Measurements from ENCODE around the gene ATP5MG.
"Not testable (repeated sequence)": the region's sequence is repeated elsewhere in the genome, so short reads cannot be mapped to it uniquely, and the experiment has no call there.

ATP5MG gene

DNA sequence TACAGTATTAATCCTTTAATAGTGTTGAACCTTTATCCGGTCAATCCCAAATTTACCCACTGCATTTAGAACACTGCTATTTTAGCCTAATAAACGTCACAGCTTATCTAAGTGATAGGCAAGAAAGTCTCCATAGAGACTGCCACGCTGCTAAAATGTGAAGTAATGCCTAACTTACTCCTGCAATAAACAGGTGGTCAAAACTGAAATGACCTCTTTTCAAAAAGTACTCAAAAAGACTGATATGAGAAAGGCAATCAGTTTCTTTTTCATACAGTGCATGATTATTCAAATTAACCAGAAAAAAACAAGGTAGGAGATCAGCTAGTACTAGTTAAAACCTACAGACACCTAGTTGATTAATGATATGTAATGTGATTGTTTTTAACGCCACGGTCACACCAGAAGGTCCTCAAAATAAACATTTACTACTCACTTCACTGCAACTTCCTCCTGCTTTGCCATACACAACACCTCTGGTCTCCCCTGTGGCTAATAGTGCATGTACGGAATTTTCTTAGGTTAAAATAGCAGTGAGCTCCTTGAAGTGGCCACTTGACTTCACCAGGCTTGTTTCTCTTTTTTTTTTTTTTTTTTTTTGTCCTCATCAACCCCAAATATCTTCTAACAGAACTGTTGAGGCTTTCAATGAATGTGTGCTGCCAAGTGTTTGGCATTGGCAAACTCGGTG is 8.8 kb downstream of the ATP5MG start:
- DNase-seq = no peak

DNA sequence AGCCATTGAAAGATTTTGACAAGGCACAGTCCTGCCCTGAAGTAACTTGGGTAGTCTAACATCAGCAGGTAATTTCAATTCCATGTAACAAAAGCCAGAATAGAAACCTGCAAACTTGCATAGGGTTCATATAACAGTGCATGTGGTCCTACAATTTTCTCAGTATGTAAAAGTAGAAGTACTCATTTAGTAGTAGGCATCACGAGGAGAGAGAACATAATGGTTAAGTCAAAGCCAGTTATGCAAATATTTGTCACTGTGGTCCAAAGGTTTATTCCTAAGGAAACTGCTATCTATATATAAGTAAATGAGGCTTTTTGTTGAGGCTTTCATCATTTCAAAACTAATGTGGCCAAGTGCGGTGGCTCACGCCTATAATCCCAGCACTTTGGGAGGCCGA is 10.1 kb downstream of the ATP5MG start:
- DNase-seq = no peak

DNA sequence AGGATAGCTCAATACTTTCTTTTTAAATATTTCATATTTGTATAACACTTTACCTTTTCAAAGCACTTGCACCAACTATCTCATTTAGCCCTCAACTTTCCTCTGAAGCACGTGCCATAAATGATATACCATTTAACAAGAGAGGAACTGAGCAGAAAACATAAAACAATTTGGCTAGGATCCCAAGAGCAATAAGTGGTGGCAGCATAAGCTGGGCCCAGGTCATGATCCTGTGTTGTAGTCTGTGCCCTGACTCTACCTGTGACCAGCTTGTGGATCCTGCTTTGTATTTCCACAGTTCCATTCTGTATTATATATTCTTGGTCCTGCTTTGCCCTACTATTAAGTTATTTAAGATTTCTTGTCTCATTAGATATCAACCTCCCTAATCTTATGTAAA is 11.5 kb downstream of the ATP5MG start:
- no peak for DNase-seq

DNA sequence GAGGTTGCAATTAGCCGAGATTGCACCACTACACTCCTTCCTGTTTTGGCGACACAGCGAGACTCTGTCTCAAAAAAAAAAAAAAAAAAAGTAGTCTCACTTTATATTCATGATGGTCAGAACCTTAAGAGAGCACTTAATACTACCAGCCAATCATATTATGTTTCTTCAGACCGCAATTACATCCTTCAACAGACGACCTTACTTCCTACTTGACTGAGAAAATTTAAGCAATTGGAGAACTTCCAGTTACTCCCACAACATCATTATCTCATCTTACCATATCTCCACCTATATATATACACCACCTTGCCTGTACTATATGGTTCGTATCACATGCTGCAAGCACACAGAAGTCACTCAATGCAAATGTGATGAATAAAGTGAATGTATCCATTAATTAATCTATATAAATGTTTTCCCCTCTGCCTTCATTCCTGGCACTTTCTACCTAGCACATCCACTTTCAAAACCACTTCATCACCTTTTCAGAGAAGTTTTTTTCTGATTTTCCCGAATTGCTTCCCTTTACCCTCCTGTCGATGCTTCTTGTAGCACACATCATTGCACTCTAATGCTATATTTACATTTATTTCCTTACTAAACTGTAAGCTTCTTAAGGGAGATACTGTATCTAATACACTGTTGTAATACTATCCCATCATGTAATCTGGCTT is 13.8 kb downstream of the ATP5MG start:
- no peak for DNase-seq

DNA sequence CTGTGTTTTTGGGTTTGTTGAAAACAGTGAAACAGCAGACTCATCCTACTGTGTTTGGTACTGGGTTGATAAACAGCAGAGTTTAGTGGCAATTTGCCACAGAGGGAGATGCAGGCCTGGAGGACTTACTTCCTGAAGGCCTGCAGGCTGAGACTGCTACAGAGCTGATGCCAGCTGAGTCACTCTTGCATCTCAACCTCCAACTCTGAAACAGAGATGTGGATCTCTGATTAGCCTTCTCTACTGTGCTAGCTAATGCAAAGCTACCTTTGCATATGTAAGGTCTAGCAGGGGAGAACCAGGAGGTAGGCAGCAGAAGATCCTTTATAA is 14.3 kb downstream of the ATP5MG start:
- DNase-seq = no peak

DNA sequence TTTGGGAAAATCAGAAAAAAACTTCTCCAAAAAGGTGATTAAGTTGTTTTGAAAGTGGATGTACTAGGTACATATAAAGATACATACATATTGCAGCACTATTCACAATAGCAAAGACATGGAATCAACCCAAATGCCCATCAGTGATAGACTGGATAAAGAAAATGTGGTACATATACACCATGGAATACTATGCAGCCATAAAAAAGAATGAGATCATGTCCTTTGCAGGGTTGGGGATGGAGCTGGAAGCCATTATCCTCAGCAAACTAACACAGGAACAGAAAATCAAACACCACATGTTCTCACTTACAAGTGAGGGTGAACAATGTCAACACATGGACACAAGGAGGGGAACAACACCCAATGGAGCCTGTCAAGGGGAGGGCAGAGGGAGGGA is 15.5 kb downstream of the ATP5MG start:
- not testable (repeated sequence) for DNase-seq

DNA sequence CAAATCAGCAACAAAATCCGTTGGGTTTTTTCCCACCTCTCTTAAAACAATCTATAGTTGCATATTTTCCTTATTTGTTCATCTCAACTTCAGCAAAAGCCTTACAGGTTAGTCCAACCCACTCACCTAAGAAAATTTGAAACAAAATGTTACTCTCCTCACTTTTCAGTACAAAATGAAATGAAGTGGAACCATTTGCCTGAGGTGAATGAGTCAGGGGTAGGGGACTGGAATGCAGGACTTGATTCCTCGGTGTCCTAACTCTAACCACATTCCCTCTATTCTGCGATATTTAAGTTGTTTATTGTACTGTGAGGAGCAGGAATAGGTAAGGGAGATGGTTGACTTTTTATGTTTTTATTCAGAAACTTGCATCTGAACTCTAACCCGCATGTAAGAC is 16.4 kb downstream of the ATP5MG start:
- no peak for DNase-seq

DNA sequence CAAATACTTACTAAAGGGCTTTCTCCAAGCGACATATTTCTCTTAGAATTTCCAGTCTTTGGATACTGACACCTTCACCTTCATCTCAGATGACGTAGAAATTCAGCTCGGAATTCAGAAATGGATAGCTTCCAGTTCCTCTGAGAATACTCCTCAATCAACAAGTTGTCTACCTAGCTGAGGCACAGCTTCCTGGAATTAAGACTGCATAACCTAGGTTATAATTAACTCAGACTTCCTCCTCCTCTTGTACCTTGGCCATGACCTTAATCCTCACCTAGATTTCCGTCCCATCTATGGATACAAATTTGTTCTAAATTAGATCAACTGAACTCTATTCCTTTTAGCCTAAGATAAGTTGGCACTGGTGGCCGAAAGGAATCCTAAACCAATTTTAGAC is 17.4 kb downstream of the ATP5MG start:
- DNase-seq = no peak

DNA sequence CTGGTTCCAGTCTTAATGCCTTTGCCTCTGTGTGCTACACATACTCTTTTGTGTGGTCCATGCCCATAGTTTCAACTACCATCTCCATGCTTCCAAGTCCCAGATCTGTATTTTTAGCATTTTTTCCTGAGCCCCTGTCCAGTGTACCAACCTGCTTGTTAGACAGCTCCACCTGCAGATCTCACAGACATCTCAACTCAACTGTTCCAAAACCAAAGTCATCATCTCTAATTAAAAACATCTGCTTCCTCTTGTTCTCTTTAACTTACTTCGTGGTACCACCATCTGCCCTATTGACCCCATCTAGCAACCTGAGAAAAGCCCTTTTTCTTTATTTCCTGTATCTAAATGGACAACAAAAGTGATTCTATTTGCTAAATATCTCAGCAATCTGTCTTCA is 26.3 kb downstream of the ATP5MG start:
- no peak for DNase-seq

DNA sequence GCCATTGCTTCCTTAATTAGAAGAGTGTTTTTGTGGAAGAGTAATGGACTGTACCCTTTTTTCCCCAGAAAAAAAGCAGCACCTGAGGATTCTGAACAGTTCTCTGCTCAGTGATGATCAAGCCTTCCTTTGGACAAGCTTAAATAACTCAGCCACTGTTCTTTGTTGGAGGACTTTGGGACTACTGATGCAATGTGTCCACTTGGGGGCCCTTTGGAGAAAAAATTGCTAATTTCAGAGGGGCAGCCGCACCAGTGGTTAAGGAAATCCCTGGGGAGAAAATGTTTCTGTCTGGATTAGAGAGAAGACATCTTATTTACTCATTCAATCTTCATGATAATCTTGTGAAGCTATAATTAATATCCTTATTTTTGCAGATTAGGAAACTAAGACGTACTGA is 29.6 kb downstream of the ATP5MG start:
- no peak for DNase-seq

DNA sequence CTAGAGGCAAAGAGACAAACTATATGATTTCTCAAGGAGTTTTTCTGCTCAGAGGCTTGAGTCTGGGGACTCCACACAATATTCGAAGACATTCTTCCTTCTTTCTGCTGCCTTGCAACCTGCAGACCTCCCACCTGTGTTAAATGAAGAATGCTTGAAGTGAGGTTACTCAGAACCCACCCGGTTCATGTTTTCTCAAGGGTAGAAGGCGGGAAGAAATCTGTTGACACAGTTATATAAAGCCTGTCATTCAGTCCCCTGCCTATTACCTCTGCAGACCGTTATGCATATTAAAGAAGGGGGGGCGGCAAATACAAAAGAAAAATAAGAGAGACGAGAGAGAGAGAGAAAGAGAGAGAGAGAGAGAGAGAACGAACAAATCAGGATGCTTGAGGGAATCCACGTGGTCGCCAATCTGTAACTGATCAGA is 32.7 kb downstream of the ATP5MG start:
- no peak for DNase-seq

DNA sequence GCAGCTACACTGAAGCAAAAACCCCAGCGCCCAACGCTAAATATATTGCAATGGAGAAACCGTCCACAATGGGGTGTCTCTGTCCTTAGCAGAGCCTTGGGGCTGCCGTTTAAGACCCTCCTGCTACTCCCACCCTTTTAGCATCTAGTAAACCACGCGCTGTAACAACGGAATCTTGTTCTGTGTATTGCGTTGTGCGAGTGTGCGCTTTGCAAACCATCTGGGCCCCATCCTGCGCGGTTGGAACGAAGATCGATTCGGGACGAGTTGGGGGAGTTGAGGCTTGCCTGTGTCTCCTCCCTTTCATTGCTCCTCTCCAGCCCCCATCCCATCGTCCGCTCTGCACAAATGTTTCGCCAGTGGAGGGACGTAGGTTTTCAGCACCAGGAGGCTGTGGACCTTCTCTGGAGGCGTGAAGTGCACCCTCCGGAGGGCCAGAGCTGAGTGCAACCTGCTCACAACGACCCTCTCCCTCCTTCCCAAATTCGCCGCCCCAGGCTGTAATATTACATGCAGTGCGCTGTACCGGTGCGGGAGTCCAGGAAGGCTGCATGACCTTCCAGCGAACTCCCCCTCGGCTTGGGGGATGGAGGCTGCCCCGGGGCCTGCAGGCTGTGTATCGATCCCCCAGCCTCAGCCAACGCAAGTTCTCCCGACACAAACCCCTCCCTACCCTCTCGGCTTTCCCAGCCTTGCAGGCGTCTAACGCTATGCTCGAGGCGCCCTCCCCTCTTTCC is 33.3 kb downstream of the ATP5MG start:
- DNase-seq = peak; percentile 36

DNA sequence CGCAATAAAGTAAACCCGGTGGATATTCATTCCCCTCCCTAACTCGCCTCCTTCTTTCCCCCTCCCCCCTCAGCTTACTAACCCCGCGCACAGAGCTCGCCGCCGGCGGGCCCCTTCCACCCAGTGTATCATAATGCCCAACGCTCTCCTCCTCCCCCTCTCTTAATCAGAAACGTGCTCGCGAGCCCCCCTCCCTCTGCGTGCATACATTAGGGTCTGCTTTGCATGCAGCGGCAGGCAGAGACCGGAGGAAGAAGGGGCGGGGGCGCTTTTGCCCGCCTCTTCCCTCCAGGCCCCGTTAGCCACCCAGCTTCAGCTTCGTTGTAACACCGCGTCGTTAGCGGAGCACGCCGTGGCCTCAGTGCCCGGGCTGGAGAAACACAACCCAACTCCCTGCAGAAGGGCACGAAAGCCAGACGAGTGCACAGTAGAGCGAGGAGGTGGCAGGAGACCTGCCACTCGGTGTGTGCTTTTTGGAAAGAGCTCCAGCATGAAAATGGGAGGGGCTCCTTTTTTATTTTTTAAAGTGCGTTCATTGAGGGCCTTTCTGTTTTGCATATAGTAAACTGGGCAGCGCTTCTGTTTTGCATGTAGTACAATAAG is 34.0 kb downstream of the ATP5MG start:
- peak; percentile 46 for DNase-seq

DNA sequence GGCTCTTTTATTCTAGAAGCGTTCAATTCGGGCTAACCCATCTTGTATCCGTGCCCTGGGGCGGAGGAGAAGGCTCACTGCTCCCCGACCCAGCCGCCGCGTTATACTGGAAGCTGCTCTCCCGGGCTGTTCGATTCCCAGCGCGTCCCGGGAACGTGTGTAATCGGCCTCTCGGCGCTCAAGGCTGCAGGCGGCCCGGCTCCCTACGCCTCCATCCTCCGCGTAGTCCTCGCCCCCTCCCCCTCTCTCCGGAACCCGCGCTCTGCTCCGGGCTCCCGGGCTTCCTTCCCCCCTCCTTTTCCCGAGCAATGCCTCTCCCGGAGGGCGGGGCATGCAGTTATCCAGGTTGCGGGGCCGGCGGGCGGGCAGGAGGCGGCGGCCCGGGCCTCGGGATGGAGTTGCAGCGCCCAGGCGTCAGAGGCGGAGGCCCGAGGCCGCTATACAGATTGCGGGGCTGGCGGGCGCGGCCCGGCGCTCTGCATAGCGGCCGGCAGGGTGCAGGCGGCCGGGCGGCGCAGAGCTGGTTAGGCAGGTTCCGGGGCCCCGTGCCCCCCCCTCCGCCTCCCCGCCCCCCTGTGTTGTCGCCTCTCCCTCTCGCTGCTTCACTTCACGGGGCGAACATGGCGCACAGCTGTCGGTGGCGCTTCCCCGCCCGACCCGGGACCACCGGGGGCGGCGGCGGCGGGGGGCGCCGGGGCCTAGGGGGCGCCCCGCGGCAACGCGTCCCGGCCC is 34.7 kb downstream of the ATP5MG start, which contains the start of gene KMT2A:
Gene KMT2A (plus strand): TSS at position 600 of the 732 bp plus-strand sequence. CDS start 21 bp downstream, at position 621.
- DNase-seq = peak; percentile 94

DNA sequence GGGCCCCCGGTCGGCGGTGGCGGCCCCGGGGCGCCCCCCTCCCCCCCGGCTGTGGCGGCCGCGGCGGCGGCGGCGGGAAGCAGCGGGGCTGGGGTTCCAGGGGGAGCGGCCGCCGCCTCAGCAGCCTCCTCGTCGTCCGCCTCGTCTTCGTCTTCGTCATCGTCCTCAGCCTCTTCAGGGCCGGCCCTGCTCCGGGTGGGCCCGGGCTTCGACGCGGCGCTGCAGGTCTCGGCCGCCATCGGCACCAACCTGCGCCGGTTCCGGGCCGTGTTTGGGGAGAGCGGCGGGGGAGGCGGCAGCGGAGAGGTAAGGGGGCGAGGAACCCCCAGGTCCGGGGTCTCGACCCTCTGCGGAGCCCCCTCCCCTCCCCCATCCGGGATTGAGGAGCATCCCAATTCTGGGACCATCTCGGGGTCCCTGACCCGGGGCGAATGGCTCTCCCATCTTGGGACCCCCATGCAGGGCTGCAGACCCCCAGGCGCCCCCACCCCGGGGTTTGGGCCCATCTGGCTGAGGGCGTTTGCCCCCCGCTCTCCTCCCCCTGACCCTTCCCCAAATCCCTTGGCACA is 35.3 kb downstream of the ATP5MG start:
- DNase-seq = peak; percentile 57

DNA sequence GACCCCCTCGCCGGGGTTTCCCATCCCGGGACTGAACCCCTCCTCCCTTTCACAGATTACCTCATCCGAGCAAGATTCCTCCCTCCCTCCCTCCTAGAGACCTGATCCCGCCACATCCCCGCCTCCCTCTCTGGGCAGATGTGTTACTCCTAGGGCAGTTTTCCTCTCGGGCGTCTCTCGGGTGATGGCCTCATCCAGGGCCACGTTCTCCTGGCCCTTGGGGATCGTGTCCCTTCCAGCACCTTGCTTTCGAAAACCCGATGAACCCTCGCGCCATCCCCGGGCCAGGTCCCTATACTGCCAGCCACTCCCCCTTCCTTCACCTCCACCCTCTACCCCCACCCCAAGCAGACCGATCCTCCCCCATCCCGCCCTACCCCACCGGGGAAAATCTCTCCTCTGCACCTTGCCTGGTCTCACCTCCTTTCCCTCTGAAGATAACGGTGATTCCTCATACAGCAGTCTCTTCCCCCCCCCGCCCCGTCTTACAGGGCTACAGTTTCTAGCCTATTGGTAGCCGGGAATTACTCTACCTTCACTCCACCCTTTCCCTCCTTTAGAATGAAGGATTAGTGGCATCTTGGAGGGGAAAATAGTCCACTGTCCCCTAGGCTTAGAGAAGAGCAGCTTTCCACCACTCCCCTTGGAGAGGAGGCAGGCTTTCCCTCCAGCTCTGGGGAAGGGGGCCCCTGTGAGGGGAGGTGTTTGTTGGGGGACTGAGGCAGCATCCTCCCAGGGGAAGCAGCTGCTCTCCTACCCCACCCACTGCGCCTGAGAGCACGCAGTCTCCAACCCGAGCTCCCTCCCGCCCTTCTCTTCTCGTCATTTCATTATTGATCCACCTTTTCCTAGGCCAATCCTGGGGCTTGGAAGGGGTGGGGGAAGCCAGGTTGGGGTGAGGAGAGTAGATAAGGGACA is 36.1 kb downstream of the ATP5MG start:
- peak; percentile 53 for DNase-seq

DNA sequence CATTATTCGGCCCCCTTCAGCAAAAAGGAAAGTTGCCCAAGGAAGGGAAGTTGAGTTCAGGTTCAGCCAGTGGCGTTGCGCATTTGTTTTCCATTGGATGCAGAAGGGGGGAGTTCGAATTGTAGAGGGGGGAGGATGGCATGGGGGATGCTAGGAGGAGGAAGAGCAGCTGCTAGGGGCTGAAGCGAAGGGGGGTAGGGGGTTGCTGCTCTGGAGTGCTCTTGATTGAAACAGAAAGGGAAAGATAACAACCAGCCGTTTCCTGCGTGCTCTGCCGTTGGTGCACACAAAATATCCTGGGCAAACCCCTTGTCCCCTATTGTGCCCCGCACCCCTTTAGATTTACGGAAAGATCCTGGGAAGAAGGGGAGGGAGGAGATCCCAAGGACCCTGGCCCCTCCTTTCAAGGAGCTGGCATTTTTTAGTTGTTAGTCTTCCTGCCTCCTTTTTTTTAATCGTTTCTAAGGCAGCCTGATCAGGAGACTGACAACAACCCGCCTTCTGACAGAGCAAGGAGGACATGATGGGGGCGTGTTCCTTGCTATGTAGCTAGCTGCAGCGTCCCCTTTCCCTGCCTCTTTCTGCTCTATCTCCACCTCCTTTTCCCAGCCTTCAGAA is 37.0 kb downstream of the ATP5MG start:
- peak; percentile 37 for DNase-seq

DNA sequence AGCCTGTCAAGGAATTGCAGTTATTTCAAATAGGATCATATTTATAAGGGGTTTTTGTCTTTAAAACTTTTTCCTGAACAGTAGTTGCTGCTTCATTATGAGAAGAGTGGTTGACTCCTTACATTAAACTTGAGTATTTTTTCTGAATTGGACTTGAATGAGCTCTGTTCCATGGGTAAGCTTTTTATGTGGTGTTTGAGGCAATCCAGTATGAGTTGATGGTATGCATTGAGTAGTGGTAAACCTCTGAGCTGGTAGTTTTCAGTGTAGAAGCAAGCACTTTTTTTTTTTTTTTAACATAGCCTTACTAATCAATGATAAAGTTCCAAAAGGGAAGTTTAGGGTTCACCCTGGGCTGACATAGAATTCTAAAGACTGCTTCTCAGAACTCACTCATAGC is 38.2 kb downstream of the ATP5MG start:
- DNase-seq = no peak

DNA sequence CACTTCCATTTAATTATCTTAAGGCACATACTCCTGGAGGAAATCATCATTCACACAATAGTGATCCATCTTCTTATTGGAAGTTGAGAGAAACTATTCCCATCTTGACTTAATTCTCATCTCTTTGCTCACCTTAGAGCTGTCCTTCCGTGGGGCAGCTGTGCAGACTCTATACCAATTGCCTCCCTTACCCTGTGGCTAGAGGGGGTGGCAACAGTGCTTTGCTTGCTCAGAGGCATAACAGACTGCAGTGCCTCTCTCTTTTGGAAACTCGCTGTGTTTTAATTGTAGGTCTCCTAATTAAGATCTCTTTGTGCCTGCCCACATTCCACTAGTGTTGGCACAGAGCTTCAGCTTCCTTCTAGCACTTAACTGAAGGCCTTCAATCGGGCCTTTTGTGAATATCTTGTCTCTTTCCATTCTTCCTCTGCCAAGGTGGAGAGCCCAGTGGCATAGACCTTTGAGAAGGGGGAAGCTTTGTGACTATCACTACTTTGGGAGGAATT is 40.4 kb downstream of the ATP5MG start:
- DNase-seq = no peak

DNA sequence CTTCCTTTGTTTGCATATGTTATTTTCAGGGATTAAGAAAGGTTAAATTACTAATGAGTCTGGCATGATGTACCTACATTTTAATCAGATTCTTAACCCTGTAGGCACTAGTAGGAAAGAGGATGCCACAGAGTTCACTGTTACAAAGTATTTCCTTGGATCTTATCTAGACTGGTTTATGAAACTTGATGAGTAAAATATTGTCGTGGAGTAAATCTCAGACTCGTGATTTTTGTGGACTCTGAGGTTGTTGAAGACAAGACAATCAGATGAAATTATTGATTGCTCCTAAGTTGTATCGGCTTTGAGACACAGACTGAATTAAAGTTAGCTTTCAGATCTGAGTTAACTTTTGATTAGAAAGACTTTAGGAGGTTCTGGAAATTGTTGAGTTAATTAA is 40.9 kb downstream of the ATP5MG start:
- DNase-seq = no peak

Data from T-helper 9 cell (primary cell).